WTC11 (cell line): ENCODE data around the gene WSCD1.

Source experiments
- AR ChIP-seq: fragments of 250-450 bp; sonication (Bioruptor Pico); IDR thresholded peaks from 2 replicates; pipeline ENCODE4 v1.9.0; 2021; ENCODE audit warnings: mild to moderate bottlenecking
- ATF3 ChIP-seq: sonication (generic); formaldehyde crosslinking; conservative IDR thresholded peaks from 2 replicates; pipeline ENCODE4 v1.8.1; 2022; ENCODE audit warnings: mild to moderate bottlenecking, missing genetic modification reagents
- CTCF ChIP-seq: fragments of 200-600 bp; IDR thresholded peaks from 2 replicates; pipeline ENCODE4 v1.8.0; 2022; ENCODE audit warnings: antibody characterized with exemption
- ETV6 ChIP-seq: sonication (generic); formaldehyde crosslinking; IDR thresholded peaks from 2 replicates; pipeline ENCODE4 v1.8.1; 2022; ENCODE audit warnings: mild to moderate bottlenecking, missing genetic modification reagents
- FOXP4 ChIP-seq: sonication (generic); formaldehyde crosslinking; IDR thresholded peaks from 2 replicates; pipeline ENCODE4 v1.8.0; 2022; ENCODE audit warnings: mild to moderate bottlenecking, missing genetic modification reagents
- IRF1 ChIP-seq: sonication (generic); formaldehyde crosslinking; IDR thresholded peaks from 2 replicates; pipeline ENCODE4 v1.8.0; 2023; ENCODE audit warnings: missing genetic modification reagents
- MLX ChIP-seq: sonication (generic); formaldehyde crosslinking; IDR thresholded peaks from 2 replicates; pipeline ENCODE4 v1.8.1; 2023; ENCODE audit warnings: mild to moderate bottlenecking, missing genetic modification reagents, moderate library complexity
- RELA ChIP-seq: sonication (generic); formaldehyde crosslinking; IDR thresholded peaks from 2 replicates; pipeline ENCODE4 v1.8.1; 2022; ENCODE audit warnings: missing genetic modification reagents, mild to moderate bottlenecking, borderline replicate concordance
- SMAD3 ChIP-seq: sonication (generic); formaldehyde crosslinking; IDR thresholded peaks from 2 replicates; pipeline ENCODE4 v1.8.0; 2022; ENCODE audit warnings: missing genetic modification reagents, mild to moderate bottlenecking, borderline replicate concordance
- SP1 ChIP-seq: sonication (generic); formaldehyde crosslinking; conservative IDR thresholded peaks from 2 replicates; pipeline ENCODE4 v1.8.1; 2022; ENCODE audit warnings: missing genetic modification reagents
- ZNF121 ChIP-seq: sonication (generic); formaldehyde crosslinking; IDR thresholded peaks from 2 replicates; pipeline ENCODE4 v1.8.0; 2023; ENCODE audit warnings: missing genetic modification reagents
- ZNF281 ChIP-seq: sonication (generic); formaldehyde crosslinking; IDR thresholded peaks from 2 replicates; pipeline ENCODE4 v1.8.0; 2023; ENCODE audit warnings: mild to moderate bottlenecking, missing genetic modification reagents
- ZNF423 ChIP-seq: fragments of 250-450 bp; sonication (Bioruptor Pico); IDR thresholded peaks from 2 replicates; pipeline ENCODE4 v2.1.2; 2022; ENCODE audit warnings: mild to moderate bottlenecking, moderate library complexity

- TF ChIP-seq CTCF = no peak
- no peak for TF ChIP-seq ZNF423 (CRISPR knock-in tag)
- no peak for TF ChIP-seq SMAD3 (CRISPR knock-in tag)
- no peak for TF ChIP-seq ATF3 (CRISPR knock-in tag)
- TF ChIP-seq SP1 (CRISPR knock-in tag) = no peak
- TF ChIP-seq ZNF281 (CRISPR knock-in tag) = no peak
- no peak for TF ChIP-seq AR
- TF ChIP-seq ETV6 (CRISPR knock-in tag) = no peak
- no peak for TF ChIP-seq RELA
- TF ChIP-seq IRF1 (CRISPR knock-in tag) = no peak
- TF ChIP-seq FOXP4 (CRISPR knock-in tag) = no peak
- no peak for TF ChIP-seq MLX (CRISPR knock-in tag)
- TF ChIP-seq ZNF121 (CRISPR knock-in tag) = no peak
These were observed 12.2 kb downstream of the WSCD1 start for GRCh38 chr17:6082335-6082734.
